Suprapubic skin (tissue), 4 donors: Measurements from ENCODE around the gene SLC26A9. TPM values are rescaled to one million over a fixed set of nuclear protein-coding genes. Genes with fewer than 3 reads are reported as not detected.

Source experiments
- DNase-seq, 2 donors: peaks; one replicate each; pipeline ENCODE4 v3.0.0-alpha.2; 2019; ENCODE audit warnings: low spot score in 2 of 2
- H3K27ac ChIP-seq: fragments of 200-600 bp; sonication (generic); one replicate; pipeline ENCODE4 v1.5.1; 2019
- H3K27me3 ChIP-seq: fragments of 200-600 bp; sonication (generic); one replicate; pipeline ENCODE4 v1.5.1; 2019
- H3K36me3 ChIP-seq: fragments of 200-600 bp; sonication (generic); one replicate; pipeline ENCODE4 v1.5.1; 2019
- H3K4me1 ChIP-seq: fragments of 200-600 bp; sonication (generic); one replicate; pipeline ENCODE4 v1.5.1; 2019
- H3K4me3 ChIP-seq: fragments of 200-600 bp; sonication (generic); one replicate; pipeline ENCODE4 v1.5.1; 2019; ENCODE audit warnings: mild to moderate bottlenecking
- H3K9me3 ChIP-seq: fragments of 200-600 bp; sonication (generic); one replicate; pipeline ENCODE4 v1.5.1; 2019
- CTCF ChIP-seq, 2 donors: fragments of 200-600 bp in 1 of 2; fragments of 450-650 bp in 1 of 2; sonication (generic) in 1 of 2; IDR thresholded peaks; one replicate each; pipeline ENCODE4 v1.5.1; 2016 to 2019; ENCODE audit warnings: antibody characterized with exemption in 2 of 2, mild to moderate bottlenecking in 1 of 2, moderate library complexity in 1 of 2
- EP300 ChIP-seq: sonication (generic); formaldehyde crosslinking; IDR thresholded peaks from one replicate; pipeline ENCODE4 v1.6.1; 2017; ENCODE audit warnings: antibody characterized with exemption
- POLR2A ChIP-seq, 2 donors: fragments of 450-650 bp; IDR thresholded peaks; one replicate each; pipeline ENCODE4 v1.6.1; 2017; ENCODE audit warnings: antibody characterized with exemption in 2 of 2, mild to moderate bottlenecking in 2 of 2, moderate library complexity in 2 of 2
- POLR2AphosphoS5 ChIP-seq, 3 donors: sonication (generic); formaldehyde crosslinking; IDR thresholded peaks; one replicate each; pipeline ENCODE4 v1.6.1; 2017; ENCODE audit warnings: antibody characterized with exemption in 3 of 3
- WGBS: methylation state at CpG from one replicate; pipeline ENCODE4 v1.1.5; 2018; 5-methylcytosine and 5-hydroxymethylcytosine counted together
- total RNA-seq, 4 donors: library from RNA; depleted of rRNA; stranded (reverse); fragments of >200 nt; gene quantifications; one replicate each; pipeline ENCODE4 v1.1.0, GENCODE V29; 2016

Gene SLC26A9
- total RNA-seq, 4 donors from 2014 or later = 5.7 to 7.2 (median 6.6) TPM

GRCh38 chr1:205940710-205941109, 2.5 kb downstream of the SLC26A9 start:
- DNase-seq = no peak
- Histone ChIP-seq H3K27ac (no peak overlapping the region), H3K4me3 (no peak overlapping the region), H3K4me1 (peaks cover 6% of the 10 kb centered on the region), H3K9me3 (no peaks in the 10 kb centered on the region), H3K36me3 (no peaks in the 10 kb centered on the region), H3K27me3 (peaks cover 89% of the 10 kb centered on the region)
- TF ChIP-seq EP300 = no peak
- no peak for TF ChIP-seq CTCF (IDR thresholded peaks at IDR 0.05)
- TF ChIP-seq POLR2AphosphoS5 (IDR thresholded peaks at IDR 0.05) = no peak
- 82% methylated on average over 4 of the region's 5 CpGs for WGBS

- Histone ChIP-seq H3K4me1 (peaks cover 15% of the 10 kb centered on the region), H3K4me3 (no peak overlapping the region), H3K9me3 (no peaks in the 10 kb centered on the region), H3K27me3 (peaks cover 86% of the 10 kb centered on the region), H3K36me3 (no peaks in the 10 kb centered on the region), H3K27ac (no peak overlapping the region)
- 43% methylated on average over 7 of the region's 7 CpGs for WGBS
- TF ChIP-seq EP300 (no peak), POLR2A (IDR thresholded peaks at IDR 0.05) (no peak), POLR2AphosphoS5 (IDR thresholded peaks at IDR 0.05) (no peak), CTCF (IDR thresholded peaks at IDR 0.05) (no peak)
- no peak for DNase-seq
Observed at GRCh38 chr1:205939690-205940330, 3.4 kb downstream of the SLC26A9 start.

- Histone ChIP-seq H3K27ac (no peak overlapping the region), H3K4me1 (peaks cover 25% of the 10 kb centered on the region), H3K9me3 (no peaks in the 10 kb centered on the region), H3K36me3 (no peaks in the 10 kb centered on the region), H3K4me3 (no peak overlapping the region), H3K27me3 (peaks cover 74% of the 10 kb centered on the region)
- DNase-seq = no peak
- TF ChIP-seq POLR2A (IDR thresholded peaks at IDR 0.05) (no peak), CTCF (IDR thresholded peaks at IDR 0.05) (no peak), POLR2AphosphoS5 (IDR thresholded peaks at IDR 0.05) (no peak), EP300 (no peak)
- 86% methylated on average over 1 of the region's 1 CpG for WGBS
Observed at GRCh38 chr1:205938682-205939081, 4.6 kb downstream of the SLC26A9 start.

- peaks cover 60% of the 10 kb centered on the region for H3K27me3 ChIP-seq
- H3K4me1 ChIP-seq = peaks cover 30% of the 10 kb centered on the region
- H3K4me3 ChIP-seq = no peak overlapping the region
- no peak overlapping the region for H3K27ac ChIP-seq
- no peak for TF ChIP-seq CTCF (IDR thresholded peaks at IDR 0.05)
- no peak for TF ChIP-seq EP300
- TF ChIP-seq POLR2A (IDR thresholded peaks at IDR 0.05) = no peak
- TF ChIP-seq POLR2AphosphoS5 (IDR thresholded peaks at IDR 0.05) = no peak
- H3K36me3 ChIP-seq = no peaks in the 10 kb centered on the region
- 85% methylated on average over 7 of the region's 7 CpGs for whole genome bisulfite sequencing
- H3K9me3 ChIP-seq = no peaks in the 10 kb centered on the region
- no peak for DNase-seq
Observed at GRCh38 chr1:205936846-205937586, 6.2 kb downstream of the SLC26A9 start.

GRCh38 chr1:205936311-205936710, 6.9 kb downstream of the SLC26A9 start:
- H3K27me3 ChIP-seq = peaks cover 54% of the 10 kb centered on the region
- H3K27ac ChIP-seq = no peak overlapping the region
- H3K9me3 ChIP-seq = no peaks in the 10 kb centered on the region
- 52% methylated on average over 6 of the region's 6 CpGs for WGBS
- DNase-seq = no peak
- TF ChIP-seq CTCF (IDR thresholded peaks at IDR 0.05) = no peak
- TF ChIP-seq POLR2A (IDR thresholded peaks at IDR 0.05) = no peak
- TF ChIP-seq POLR2AphosphoS5 (IDR thresholded peaks at IDR 0.05) = no peak
- TF ChIP-seq EP300 = no peak
- H3K36me3 ChIP-seq = no peaks in the 10 kb centered on the region
- H3K4me1 ChIP-seq = peaks cover 30% of the 10 kb centered on the region
- no peak overlapping the region for H3K4me3 ChIP-seq
